Measurements from ENCODE around the gene MRPS16.
A peak's percentile ranks its signal among the peaks of the same experiment; 100 is the strongest.
"Not testable (repeated sequence)": the region's sequence is repeated elsewhere in the genome, so short reads cannot be mapped to it uniquely, and the experiment has no call there.

Gene MRPS16

GRCh38 chr10:73263693-73264347 lies 11.4 kb upstream of the MRPS16 start:
- TF ChIP-seq CTCF (IDR thresholded peaks at IDR 0.05; ENCODE audit: low read depth, low read length) = no peak
- H3K4me3 ChIP-seq (ENCODE audit: low read depth, low read length) = no peak overlapping the region

- TF ChIP-seq CTCF (IDR thresholded peaks at IDR 0.05; ENCODE audit: low read depth, low read length) = no peak
- no peak overlapping the region for H3K4me3 ChIP-seq (ENCODE audit: low read depth, low read length)
Observed at GRCh38 chr10:73262880-73263555, 10.6 kb upstream of the MRPS16 start.

GRCh38 chr10:73262105-73262730 lies 9.8 kb upstream of the MRPS16 start:
- TF ChIP-seq CTCF (IDR thresholded peaks at IDR 0.05; ENCODE audit: low read depth, low read length) = no peak
- H3K4me3 ChIP-seq (ENCODE audit: low read depth, low read length) = no peak overlapping the region

- no peak overlapping the region for H3K4me3 ChIP-seq (ENCODE audit: low read depth, low read length)
- TF ChIP-seq CTCF (IDR thresholded peaks at IDR 0.05; ENCODE audit: low read depth, low read length) = no peak
Observed at GRCh38 chr10:73261362-73261995, 9.0 kb upstream of the MRPS16 start.

GRCh38 chr10:73258612-73259011 lies 6.2 kb upstream of the MRPS16 start:
- H3K4me3 ChIP-seq (ENCODE audit: low read depth, low read length) = not testable (repeated sequence)

- no peak for TF ChIP-seq CTCF (IDR thresholded peaks at IDR 0.05; ENCODE audit: low read depth, low read length)
- peak overlapping the region; percentile 85 for H3K4me3 ChIP-seq (ENCODE audit: low read depth, low read length)
Observed at GRCh38 chr10:73253225-73253555, 746 bp upstream of the MRPS16 start.

GRCh38 chr10:73251683-73252444 lies 580 bp downstream of the MRPS16 start:
- peak overlapping the region; percentile 85 for H3K4me3 ChIP-seq (ENCODE audit: low read depth, low read length)
- TF ChIP-seq CTCF (IDR thresholded peaks at IDR 0.05; ENCODE audit: low read depth, low read length) = no peak
